Motor neuron (in vitro differentiated cells): ENCODE measurements around the gene ADAMTSL2. TPM values are rescaled to one million over a fixed set of nuclear protein-coding genes. Genes with fewer than 3 reads are reported as not detected.

Experiments used
- ATAC-seq, 8 experiments: fragments of 200-7000 bp; cut with Tn5 transposase; replicated peaks in 6 of 8; 2 replicates each; pipeline ENCODE4 v1.8.0; 2021; ENCODE audit warnings: mild to moderate bottlenecking in 8 of 8, moderate library complexity in 8 of 8
- H3K27ac ChIP-seq, 2 donors: fragments of 250-450 bp; sonication (Bioruptor Pico); 2 replicates each; pipeline ENCODE4 v1.9.0; 2021; ENCODE audit warnings: antibody characterized with exemption in 2 of 2, mild to moderate bottlenecking in 2 of 2, moderate library complexity in 1 of 2
- H3K4me1 ChIP-seq, 2 donors: fragments of 250-450 bp; sonication (Bioruptor Pico); replicated peaks in 1 of 2; 2 replicates each; pipeline ENCODE4 v1.6.1; 2021; ENCODE audit warnings: antibody characterized with exemption in 2 of 2, mild to moderate bottlenecking in 2 of 2, moderate library complexity in 1 of 2
- H3K4me3 ChIP-seq, 5 donors: fragments of 250-450 bp; sonication (Bioruptor Pico); 2 replicates each; pipeline ENCODE4 v1.9.0; 2021; ENCODE audit warnings: antibody characterized with exemption in 5 of 5, mild to moderate bottlenecking in 5 of 5, moderate library complexity in 4 of 5
- WGBS, 10 experiments: fragments of 450-650 bp; shearing (Covaris generic); methylation state at CpG; one replicate each; pipeline ENCODE4 v1.0.0; 2022; 5-methylcytosine and 5-hydroxymethylcytosine counted together
- in situ Hi-C, 9 experiments: fragments of 400-800 bp; cut with MboI; loops; one replicate each; pipeline ENCODE4 v1.15.0; 2021; ENCODE audit warnings: low sequenced_read_pairs in 9 of 9, low pct_unique_long_range_greater_than_20kb in 2 of 9; ENCODE audit not compliant: unreplicated experiment in 9 of 9
- total RNA-seq, 8 experiments: library from RNA; unstranded; fragments of 300-600 nt; gene quantifications; 2 replicates each; pipeline versions ENCODE4 v1.2.3 to v1.2.4, GENCODE V29; 2022

Gene ADAMTSL2
- total RNA-seq, 8 experiments from 2014 or later: 0.10 to 0.93 (median 0.32) TPM; not detected in 1

DNA sequence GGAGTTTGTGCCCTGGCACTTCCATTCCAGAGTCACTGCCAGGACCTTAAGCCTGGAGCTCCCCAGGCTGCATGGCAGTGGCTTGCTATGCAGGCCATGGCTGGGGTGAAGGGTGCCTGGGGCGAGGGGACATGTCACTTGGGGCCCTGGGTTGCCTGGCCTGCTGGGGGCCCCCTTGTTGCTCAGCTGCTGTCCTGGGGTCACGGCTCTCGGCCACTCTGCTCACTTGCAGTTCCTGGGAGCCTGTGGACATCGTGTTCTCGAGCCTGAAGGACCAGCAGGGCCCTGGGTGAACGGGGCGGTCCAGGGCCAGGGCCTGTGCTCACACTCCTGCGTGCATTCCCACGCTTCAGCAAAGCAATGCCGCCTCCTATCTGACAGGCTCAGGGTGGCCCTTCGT, 41.1 kb upstream of the ADAMTSL2 start:
- no peak for ATAC-seq
- Histone ChIP-seq H3K27ac (no peak overlapping the region), H3K4me3 (no peak overlapping the region), H3K4me1 (peaks cover 6 to 9% of the 10 kb centered on the region in 2 donors)
- in situ Hi-C loops: loop anchor here in 5 of 9 experiments (25.0 kb wide), 3 partner anchors 306 to 481 kb away; partner anchors contain the start of gene GTF3C5 (in 2 of the 5)
- 65 to 70% methylated on average over 2 to 5 of the region's 11 CpGs; no CpG with 5 or more reads in 8 of the 10 experiments for WGBS, 10 experiments

DNA sequence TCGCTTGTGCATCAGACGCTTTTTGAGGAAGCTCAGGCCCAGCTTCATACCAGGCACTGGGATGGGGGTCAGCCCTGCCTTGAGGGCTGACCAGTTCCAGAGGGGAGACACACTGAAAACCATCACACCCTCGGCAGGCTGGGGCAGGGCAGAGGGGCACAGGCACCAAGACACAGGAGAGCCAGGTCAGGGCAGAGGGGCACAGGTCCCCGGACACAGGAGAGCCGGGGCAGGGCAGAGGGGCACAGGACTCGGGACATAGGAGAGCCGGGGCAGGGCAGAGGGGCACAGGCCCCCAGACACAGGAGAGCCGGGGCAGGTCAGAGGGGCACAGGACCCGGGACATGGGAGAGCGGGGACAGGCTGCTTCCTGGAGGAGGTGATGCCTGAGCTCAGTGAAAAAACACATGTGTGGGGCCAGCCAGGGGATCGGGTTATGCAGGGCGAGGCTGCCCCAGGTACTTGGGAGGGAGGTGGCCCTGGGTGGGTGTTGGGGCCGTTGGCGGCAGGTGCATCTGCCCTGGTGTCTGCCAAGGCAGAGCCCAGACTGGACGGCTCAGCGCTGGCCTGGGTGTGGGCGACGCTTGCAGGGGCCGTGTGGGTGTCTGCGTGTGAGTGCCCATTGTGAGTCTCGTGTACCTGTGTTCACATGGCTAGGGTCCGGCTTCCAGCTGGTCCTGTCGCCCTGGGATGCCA, 40.5 kb upstream of the ADAMTSL2 start:
- H3K4me1 ChIP-seq: peaks cover 6 to 9% of the 10 kb centered on the region in 2 donors
- ATAC-seq: no peak
- 80 to 100% (median 88%) methylated on average over 2 to 5 of the region's 23 CpGs; no CpG with 5 or more reads in 7 of the 10 experiments for WGBS, 10 experiments
- in situ Hi-C loops: loop anchor here in 5 of 9 experiments (25.0 kb wide), 3 partner anchors 307 to 482 kb away; partner anchors contain the start of gene GTF3C5 (in 2 of the 5)
- no peak overlapping the region for H3K27ac ChIP-seq
- H3K4me3 ChIP-seq: no peak overlapping the region

DNA sequence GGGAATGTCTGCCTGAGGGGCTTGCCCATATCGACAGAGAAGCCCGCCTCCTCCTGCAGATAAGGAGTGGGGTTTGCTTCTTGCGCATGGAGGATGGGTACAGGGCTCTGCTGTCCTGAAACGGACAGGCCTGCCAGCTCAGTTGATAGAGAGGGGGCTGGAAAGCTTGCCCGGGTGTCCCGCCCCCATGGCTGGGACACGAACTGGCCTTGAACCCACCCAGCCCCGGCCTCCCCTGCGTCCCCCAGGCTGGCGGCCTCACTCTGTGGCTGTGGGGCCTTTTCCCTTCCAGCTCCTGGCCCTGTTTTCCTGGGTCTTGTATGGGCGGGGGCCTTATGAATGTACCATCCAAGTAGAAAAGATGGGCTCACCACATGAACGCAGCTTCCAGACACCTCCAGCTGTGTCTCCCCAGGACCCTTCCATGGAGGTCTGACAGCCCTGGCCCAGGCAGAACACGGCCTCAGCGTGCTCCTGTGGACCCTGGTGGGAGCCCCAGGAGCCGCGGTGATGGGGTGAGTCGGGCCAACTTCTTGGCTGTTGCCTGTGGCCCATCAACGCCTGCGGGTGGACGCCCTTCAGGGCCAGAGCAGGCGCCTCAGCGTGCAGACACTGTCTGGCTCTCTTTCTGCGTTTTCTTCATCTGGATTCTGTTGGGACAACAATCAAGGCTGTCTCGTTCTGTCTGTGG, 39.7 kb upstream of the ADAMTSL2 start:
- H3K27ac ChIP-seq: no peak overlapping the region
- peaks cover 6 to 9% of the 10 kb centered on the region in 2 donors for H3K4me1 ChIP-seq
- WGBS, 10 experiments: 24 to 86% (median 80%) methylated on average over 1 to 7 of the region's 24 CpGs; no CpG with 5 or more reads in 5 of the 10 experiments
- in situ Hi-C loops: loop anchor here in 5 of 9 experiments (25.0 kb wide), 3 partner anchors 307 to 482 kb away; partner anchors contain the start of gene GTF3C5 (in 2 of the 5)
- no peak overlapping the region for H3K4me3 ChIP-seq
- peak in 1 of 8 experiments; percentile 24 for ATAC-seq

DNA sequence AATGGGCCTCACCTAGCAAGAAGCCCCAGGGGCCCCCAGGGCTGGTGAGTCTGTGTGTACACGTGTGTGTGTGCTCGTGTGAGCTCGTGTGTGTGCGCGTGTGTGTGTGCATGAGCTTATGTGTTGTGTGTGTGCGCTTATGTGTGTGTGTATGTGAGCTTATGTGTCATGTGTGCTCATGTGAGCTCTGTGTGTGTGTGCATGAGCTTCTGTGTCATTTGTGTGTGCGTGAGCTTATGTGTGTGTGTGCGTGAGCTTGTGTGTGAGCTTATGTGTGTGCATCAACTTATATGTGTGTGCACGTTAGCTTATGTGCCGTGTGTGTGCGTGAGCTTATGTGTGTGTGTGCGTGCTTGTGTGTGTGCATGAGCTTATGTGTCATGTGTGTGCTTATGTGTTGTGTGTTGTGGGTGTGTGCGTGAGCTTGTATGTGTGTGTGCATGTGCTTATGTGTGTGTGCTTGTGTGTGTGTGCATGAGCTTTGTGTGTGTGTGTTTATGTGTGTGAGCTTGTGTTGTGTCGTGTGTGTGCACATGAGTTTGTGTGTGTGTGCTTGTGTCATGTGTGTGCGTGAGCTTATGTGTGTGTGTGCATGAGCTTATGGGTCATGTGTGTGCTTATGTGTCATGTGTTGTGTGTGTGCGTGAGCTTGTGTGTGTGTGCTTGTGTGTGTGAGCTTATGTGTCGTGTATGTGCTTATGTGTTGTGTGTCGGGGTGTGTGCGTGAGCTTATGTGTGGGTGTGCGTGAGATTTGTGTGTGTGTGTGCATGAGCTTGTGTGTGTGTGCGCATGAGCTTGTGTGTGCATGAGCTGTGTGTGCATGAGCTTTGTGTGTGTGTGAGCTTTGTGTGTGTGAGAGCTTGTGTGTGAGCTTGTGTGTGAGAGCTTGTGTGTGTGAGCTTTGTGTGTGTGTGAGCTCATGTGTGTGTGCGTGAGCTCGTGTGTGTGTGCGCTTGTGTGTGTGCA, 38.9 kb upstream of the ADAMTSL2 start:
- WGBS, 10 experiments: 20 to 100% (median 92%) methylated on average over 1 to 16 of the region's 24 CpGs; no CpG with 5 or more reads in 1 of the 10 experiments
- in situ Hi-C loops: loop anchor here in 5 of 9 experiments (25.0 kb wide), 3 partner anchors 308 to 483 kb away; partner anchors contain the start of gene GTF3C5 (in 2 of the 5)
- Histone ChIP-seq H3K27ac (no peak overlapping the region), H3K4me1 (peaks cover 6 to 9% of the 10 kb centered on the region in 2 donors), H3K4me3 (no peak overlapping the region)
- no peak for ATAC-seq

DNA sequence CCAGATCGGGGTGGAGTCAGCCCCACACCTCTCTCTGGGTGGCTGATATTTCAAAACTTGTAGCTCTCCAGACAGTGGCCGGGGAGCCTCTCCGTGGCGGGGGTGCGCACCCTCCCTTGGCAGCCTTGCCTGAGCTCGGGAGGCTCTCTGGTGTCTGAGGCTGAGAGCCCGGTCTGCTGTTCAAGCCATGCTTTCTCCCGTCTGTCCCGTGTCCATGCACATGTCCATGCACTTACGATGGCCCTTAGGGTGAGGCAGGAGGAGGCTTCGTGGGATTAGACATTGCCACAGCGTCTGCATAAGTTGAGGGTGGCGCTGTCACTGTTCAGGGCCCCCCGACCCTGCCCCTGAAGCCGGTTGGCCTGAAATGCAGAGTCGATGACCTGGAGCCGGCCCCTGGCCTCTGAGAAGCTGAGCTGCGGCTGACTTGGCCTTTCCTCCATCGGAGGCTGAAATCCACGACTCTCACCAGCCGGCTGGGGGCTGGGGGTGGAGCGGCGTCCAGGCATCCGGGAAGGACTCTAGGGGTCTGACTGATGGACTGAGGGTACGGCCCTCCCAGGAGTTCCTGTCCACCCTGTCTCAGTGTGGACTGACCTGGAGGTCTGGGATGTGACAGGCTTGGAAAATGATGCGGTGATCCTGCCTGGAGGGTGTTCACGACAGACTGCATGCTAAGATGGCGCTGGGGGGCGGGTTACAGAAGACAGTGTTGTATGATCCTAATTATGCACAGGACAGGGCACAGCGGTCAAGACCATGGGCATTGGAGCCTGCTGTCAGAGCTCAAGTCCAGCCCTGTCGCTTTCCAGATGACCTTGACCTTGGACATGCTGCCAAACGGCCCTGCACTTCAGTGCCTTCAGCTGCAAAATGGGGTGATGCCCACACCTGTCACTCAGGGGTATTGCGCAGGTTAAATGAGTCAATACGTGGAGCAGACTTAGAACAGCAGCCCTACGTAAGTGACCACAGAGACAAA, 37.4 kb upstream of the ADAMTSL2 start:
- in situ Hi-C loops: loop anchor here in 5 of 9 experiments (25.0 kb wide), 3 partner anchors 310 to 485 kb away; partner anchors contain the start of gene GTF3C5 (in 2 of the 5)
- H3K27ac ChIP-seq: no peak overlapping the region
- peak in 5 of 8 experiments; percentile 13 to 69 (median 39) for ATAC-seq
- H3K4me3 ChIP-seq: no peak overlapping the region
- WGBS, 10 experiments: 0 to 83% (median 58%) methylated on average over 1 to 14 of the region's 35 CpGs; no CpG with 5 or more reads in 2 of the 10 experiments
- peaks cover 6 to 9% of the 10 kb centered on the region in 2 donors for H3K4me1 ChIP-seq

DNA sequence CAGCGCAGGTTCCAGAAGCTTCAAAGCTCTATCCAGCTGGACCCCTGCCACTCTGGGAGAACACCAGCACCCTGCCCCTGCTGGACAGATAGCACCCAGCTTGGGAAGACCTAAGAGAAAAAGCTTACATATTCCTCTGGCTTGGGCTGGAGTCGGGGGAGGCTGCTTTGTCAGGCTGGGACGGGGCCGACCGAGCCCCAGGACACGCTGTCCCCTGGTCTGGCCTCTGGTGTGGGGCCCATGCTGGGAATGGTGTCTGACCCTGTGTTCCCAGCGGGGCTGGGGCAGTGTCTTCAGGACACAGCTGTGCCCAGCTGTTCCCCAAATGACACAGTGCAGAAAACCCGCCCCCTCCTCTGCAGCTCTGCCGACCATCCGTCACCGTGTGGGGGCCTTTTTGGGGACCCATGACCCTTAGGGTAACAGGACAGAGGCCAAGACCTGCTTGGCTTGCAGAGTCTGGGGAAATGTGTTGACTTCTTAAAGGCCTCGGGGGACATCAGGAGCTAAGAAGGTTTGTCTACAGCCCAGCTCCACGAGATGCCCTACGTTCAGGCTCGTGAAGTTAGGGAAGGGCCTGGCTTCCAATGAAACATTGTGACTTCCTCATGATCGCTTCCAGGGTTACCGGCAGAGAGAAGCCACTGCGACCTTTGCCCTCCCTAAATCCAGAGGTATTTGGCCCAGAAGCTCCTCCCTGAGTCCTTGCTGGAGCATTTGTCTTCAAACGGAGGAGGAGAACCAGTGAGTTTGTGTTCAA, 35.2 kb upstream of the ADAMTSL2 start:
- Histone ChIP-seq H3K4me3 (no peak overlapping the region), H3K27ac (no peak overlapping the region), H3K4me1 (peaks cover 6 to 9% of the 10 kb centered on the region in 2 donors)
- in situ Hi-C loops: loop anchor here in 5 of 9 experiments (25.0 kb wide), 3 partner anchors 312 to 487 kb away; partner anchors contain the start of gene GTF3C5 (in 2 of the 5)
- WGBS, 10 experiments: 20 to 80% (median 53%) methylated on average over 1 to 11 of the region's 19 CpGs; no CpG with 5 or more reads in 2 of the 10 experiments
- no peak for ATAC-seq

DNA sequence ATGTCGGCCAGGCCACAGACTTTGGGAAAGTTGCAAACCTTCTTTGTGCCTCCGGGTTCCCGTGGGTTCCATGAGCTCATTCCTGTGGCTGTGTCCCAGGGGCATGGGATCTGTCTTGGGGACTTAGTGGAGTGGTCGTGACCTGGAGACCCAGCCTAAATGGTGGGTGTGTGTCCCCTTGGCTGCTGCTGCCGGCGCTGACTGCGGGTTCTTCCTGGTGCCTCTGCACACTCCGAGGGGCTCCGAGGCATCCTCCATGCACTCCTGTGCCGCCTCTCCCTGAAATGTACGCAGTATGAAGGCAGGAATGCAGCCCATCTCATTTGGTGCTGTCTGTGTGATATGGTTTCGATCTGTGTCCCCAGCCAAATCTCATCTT, 34.6 kb upstream of the ADAMTSL2 start:
- H3K4me1 ChIP-seq: peaks cover 6 to 9% of the 10 kb centered on the region in 2 donors
- no peak overlapping the region for H3K27ac ChIP-seq
- 67 to 100% (median 83%) methylated on average over 1 to 12 of the region's 12 CpGs; no CpG with 5 or more reads in 3 of the 10 experiments for WGBS, 10 experiments
- in situ Hi-C loops: loop anchor here in 5 of 9 experiments (25.0 kb wide), 3 partner anchors 313 to 488 kb away; partner anchors contain the start of gene GTF3C5 (in 2 of the 5)
- H3K4me3 ChIP-seq: no peak overlapping the region
- ATAC-seq: no peak

DNA sequence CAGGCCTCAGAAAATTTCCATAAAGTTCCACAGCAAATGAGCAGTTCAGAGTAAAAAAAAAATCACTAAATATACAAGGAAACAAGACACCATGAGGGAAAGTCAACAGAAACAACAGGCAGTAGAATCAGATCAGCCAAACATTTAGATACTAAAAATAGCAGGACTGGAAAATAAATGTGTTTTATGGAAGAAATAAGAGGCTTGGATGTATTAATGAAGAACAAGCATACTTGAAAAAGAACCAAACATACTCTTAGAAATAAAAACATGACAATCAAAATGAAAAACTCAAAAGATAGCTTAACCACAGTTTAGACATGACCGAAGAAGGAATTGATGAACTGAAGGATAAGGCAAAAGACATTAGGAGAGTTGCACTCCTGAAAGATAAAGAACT, 32.4 kb upstream of the ADAMTSL2 start:
- H3K4me3 ChIP-seq: no peak overlapping the region
- H3K4me1 ChIP-seq: peaks cover 9 to 12% of the 10 kb centered on the region in 2 donors
- H3K27ac ChIP-seq: no peak overlapping the region
- WGBS, 10 experiments: 0 to 100% (median 89%) methylated on average over 1 of the region's 1 CpG
- no peak for ATAC-seq
- in situ Hi-C loops: no loop called here

DNA sequence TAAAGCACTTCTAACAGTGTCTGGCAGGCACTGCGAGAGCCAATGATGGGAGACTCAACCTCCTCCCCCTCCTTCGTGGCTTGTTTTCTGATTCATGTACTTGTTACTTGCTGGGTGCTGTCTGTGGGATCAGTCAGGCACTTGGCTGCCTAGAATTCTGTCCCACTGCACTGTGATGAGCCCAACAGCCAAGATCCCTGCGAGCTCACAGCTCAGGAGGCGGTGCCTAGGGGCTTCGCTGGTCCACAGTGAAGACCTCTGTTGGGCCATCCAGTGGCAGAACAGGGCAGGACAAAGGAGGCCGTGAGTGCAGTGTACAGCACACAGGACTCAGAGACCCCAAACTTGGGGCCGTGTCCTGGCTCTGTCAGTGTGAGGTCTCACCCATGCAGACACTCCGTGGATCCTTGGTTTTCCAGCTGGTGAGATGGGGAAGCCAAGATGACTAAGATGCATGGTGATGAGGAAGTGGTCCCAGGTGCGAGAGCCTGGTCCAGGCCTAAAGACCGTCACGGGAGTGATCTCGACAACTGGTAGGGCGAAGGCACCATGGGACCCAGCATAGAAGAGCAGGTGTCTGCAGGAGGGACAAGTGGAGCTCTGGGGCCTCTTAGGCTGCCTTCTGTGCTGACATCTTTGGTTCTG, 29.2 kb upstream of the ADAMTSL2 start:
- WGBS, 10 experiments: 88 to 100% (median 98%) methylated on average over 1 to 6 of the region's 13 CpGs; no CpG with 5 or more reads in 6 of the 10 experiments
- in situ Hi-C loops: no loop called here
- no peak for ATAC-seq

DNA sequence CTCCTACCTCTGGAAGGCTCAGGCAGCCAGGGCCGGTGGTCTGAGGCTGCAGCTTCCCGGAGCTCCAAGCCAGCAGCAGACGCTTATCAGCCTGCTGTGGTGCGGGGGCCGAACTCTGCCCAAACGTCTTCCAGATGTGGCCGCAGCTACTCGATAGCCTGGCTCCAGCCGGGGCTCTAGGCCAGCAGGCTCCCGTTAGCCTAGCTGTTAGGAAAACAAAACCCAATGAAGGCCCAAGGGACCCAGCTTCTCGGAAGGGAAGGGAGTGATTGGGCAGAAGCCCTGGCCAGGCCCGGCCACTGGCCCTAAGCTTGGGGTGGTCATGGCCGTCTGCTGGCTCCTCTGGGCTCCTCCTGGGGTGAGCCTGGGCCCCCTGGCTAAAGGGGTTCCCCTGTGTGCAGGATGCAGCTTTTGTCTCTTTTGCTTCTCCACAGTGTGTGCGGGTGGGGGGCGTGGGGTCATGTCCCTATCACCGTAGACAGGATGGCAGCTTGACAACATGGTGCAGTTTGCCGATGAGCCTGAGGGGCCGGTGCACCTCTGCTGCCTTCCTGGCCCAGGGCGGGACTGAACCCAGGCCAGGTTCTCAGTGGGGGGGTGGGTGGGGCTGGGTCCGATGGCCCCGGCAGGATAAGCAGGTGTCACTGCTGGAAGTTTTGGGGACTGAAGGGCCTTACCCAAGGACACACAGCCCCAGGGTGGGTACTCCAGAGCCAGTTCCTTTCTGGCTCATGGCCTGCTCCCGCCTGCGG, 28.4 kb upstream of the ADAMTSL2 start:
- peak in 1 of 8 experiments; percentile 1 for ATAC-seq
- WGBS, 10 experiments: 75 to 100% (median 97%) methylated on average over 1 to 6 of the region's 23 CpGs; no CpG with 5 or more reads in 5 of the 10 experiments
- Histone ChIP-seq H3K4me3 (no peak overlapping the region), H3K27ac (peak overlapping the region; percentile 9 to 67), H3K4me1 (peaks cover 20 to 23% of the 10 kb centered on the region in 2 donors)
- in situ Hi-C loops: no loop called here

More for the DNA sequence above, 29.2 kb upstream of the ADAMTSL2 start:
- Histone ChIP-seq H3K4me3 (no peak overlapping the region), H3K27ac (no peak overlapping the region), H3K4me1 (peaks cover 20 to 23% of the 10 kb centered on the region in 2 donors)
